ENCODE results near the gene CRYZ. TPM values are rescaled to one million over a fixed set of nuclear protein-coding genes. Genes with fewer than 3 reads are reported as not detected.

The CRYZ gene
- total and polyA plus RNA-seq, 10 of the 15 experiments (the other 5 are each of a cell fraction or from before 2014, with no cell fraction given) = 53.4 to 194 (median 79.8) TPM

GRCh38 chr1:74767490-74767889 lies 34.6 kb upstream of the CRYZ start:
- in situ Hi-C loops (cut with MboI) = loop anchor here (5.0 kb wide), 1 partner anchor 440 kb away; no protein-coding TSS in a partner anchor

More at GRCh38 chr1:74767490-74767889, 34.6 kb upstream of the CRYZ start:
- H3K79me2 ChIP-seq (ENCODE audit: control insufficient read depth, insufficient read depth, low read length) = no peaks in the 10 kb centered on the region
- FAIRE-seq = no peak
- no peak overlapping the region for H3K4me3 ChIP-seq
- DNase-seq (ENCODE audit: low read depth, low spot score) = no peak
- BruUV-seq (replicated peaks) = no TSS peak
- ChIA-PET SMC1A (ENCODE audit: uncharacterized antibody, unreplicated experiment) (interaction anchor here (0.6 to 3.0 kb wide), 8 partner anchors 12 to 436 kb away, joined by 3 to 17 read pairs (median 5); partner anchors contain the start of genes CRYZ and TYW3), POLR2A (interaction anchor here (0.6 to 1.5 kb wide), 2 partner anchors 18 to 32 kb away, joined by 3 to 4 read pairs; no protein-coding TSS in a partner anchor), CTCF (interaction anchor here (0.5 to 2.8 kb wide), 21 partner anchors 9 to 441 kb away, joined by 3 to 20 read pairs (median 5); no protein-coding TSS in a partner anchor), RAD21 (ENCODE audit: unreplicated experiment) (interaction anchor here (0.6 to 2.4 kb wide), 6 partner anchors 19 to 436 kb away, joined by 3 to 24 read pairs (median 4); partner anchors contain the start of genes CRYZ and TYW3)
- peak; percentile 82 for ATAC-seq
- WGBS (ENCODE audit: insufficient coverage, insufficient replicate concordance, low lambda C conversion rate, missing lambda C conversion rate) = 35% methylated on average over 3 of the region's 3 CpGs
- intact Hi-C loops (cut with micrococcal nuclease; ENCODE audit: unreplicated experiment) = no loop called here
- peaks cover 0 to 5% of the 10 kb centered on the region in 2 experiments; a peak in 1 of 4 replicates for H3K36me3 ChIP-seq (ENCODE audit: control insufficient read depth in 2 of 2, insufficient read depth in 2 of 2, low read length in 1 of 2)
- no peaks in the 10 kb centered on the region for H3K9me3 ChIP-seq (replicated peaks; ENCODE audit: control insufficient read depth, insufficient read depth, low read length)
- H2AFZ ChIP-seq (ENCODE audit: control insufficient read depth, low read depth, low read length) = no peak overlapping the region
- H4K20me1 ChIP-seq (ENCODE audit: control insufficient read depth, insufficient read depth) = no peaks in the 10 kb centered on the region
- no peaks in the 10 kb centered on the region for H3K27me3 ChIP-seq (replicated peaks in 1 of 2; ENCODE audit: control insufficient read depth in 2 of 2, insufficient read depth in 2 of 2, low read length in 1 of 2)
- no peak overlapping the region for H3K9ac ChIP-seq (ENCODE audit: control insufficient read depth, insufficient read depth, low read length)
- H3K4me1 ChIP-seq (ENCODE audit: control insufficient read depth, insufficient read depth, low read length) = no peaks in the 10 kb centered on the region
- TF ChIP-seq CTCF (IDR thresholded peaks at IDR 0.05 in 2 of 3, conservative IDR thresholded peaks at IDR 0.05 in 1 of 3; ENCODE audit: control insufficient read depth in 2 of 3, extremely low read depth in 1 of 3, insufficient read depth in 1 of 3, low read depth in 3 of 3, low read length in 3 of 3) = peak; percentile 27 to 50 (median 44); a peak in 5 of 6 replicates
- TF ChIP-seq TCF7 (IDR thresholded peaks at IDR 0.05; ENCODE audit: borderline replicate concordance) = no peak
- H3K4me2 ChIP-seq (ENCODE audit: control insufficient read depth, insufficient read depth) = no peak overlapping the region
- no peak overlapping the region for H3K27ac ChIP-seq (ENCODE audit: control insufficient read depth, insufficient read depth)

Measured in GM12878 (cell line).